IMR-90 (cell line): Measurements from ENCODE around the gene HS2ST1. TPM values are rescaled to one million over a fixed set of nuclear protein-coding genes. Genes with fewer than 3 reads are reported as not detected.

Experiments used
- ATAC-seq: fragments of 200-7000 bp; cut with Tn5 transposase; 2 replicates; pipeline ENCODE4 v1.9.1; 2020; ENCODE audit warnings: low read depth, mild to moderate bottlenecking, moderate library complexity
- BruUV-seq: library from RNA; stranded (reverse); fragments of 400-500 nt; replicated peaks from 2 replicates; lab custom pipeline; 2021; lab: Mats Ljungman, UMichigan
- CTCF ChIA-PET: fragments of 300-600 bp; formaldehyde crosslinking; extraction: SDS; loops from one replicate; lab custom pipeline; 2021; ENCODE audit warnings: antibody characterized with exemption; lab: Yijun Ruan, JAX
- POLR2A ChIA-PET: fragments of 300-600 bp; sonication (Branson Sonifier 250); formaldehyde crosslinking; loops from one replicate; lab custom pipeline; 2022; ENCODE audit warnings: antibody characterized with exemption; ENCODE audit not compliant: unreplicated experiment; lab: Charles Lee
- DNase-seq: peaks from one replicate; pipeline ENCODE4 v3.0.0; 2013
- H2AFZ ChIP-seq: replicated peaks from 2 replicates; pipeline ENCODE3; 2013; ENCODE audit warnings: low read length, mild to moderate bottlenecking; ENCODE audit not compliant: poor library complexity
- H2AK5ac ChIP-seq: 2 replicates; pipeline ENCODE4 v1.6.1; 2013; ENCODE audit warnings: low read depth, low read length, inconsistent platforms
- H2AK9ac ChIP-seq: replicated peaks from 2 replicates; pipeline ENCODE3; 2013; ENCODE audit warnings: mild to moderate bottlenecking, low read depth, low read length, moderate library complexity; ENCODE audit not compliant: poor library complexity
- H2BK120ac ChIP-seq: 2 replicates; pipeline ENCODE4 v1.6.1; 2013; ENCODE audit warnings: low read depth, low read length, inconsistent platforms
- H2BK15ac ChIP-seq: 3 replicates; pipeline ENCODE4 v1.6.1; 2013; ENCODE audit warnings: low read depth, low read length, inconsistent platforms
- H2BK20ac ChIP-seq: 2 replicates; pipeline ENCODE4 v1.6.1; 2013; ENCODE audit warnings: low read depth, mild to moderate bottlenecking, inconsistent platforms, low read length, moderate library complexity
- H2BK5ac ChIP-seq: 2 replicates; pipeline ENCODE4 v1.6.1; 2013; ENCODE audit warnings: mild to moderate bottlenecking, low read depth, low read length, inconsistent platforms; ENCODE audit not compliant: poor library complexity, severe bottlenecking
- H3K14ac ChIP-seq: replicated peaks from 2 replicates; pipeline ENCODE4 v1.6.1; 2013; ENCODE audit warnings: low read depth, low read length, inconsistent platforms
- H3K18ac ChIP-seq: 2 replicates; pipeline ENCODE4 v1.6.1; 2013; ENCODE audit warnings: low read depth, low read length, control low read depth
- H3K23ac ChIP-seq: 2 replicates; pipeline ENCODE4 v1.6.1; 2013; ENCODE audit warnings: low read depth, low read length, inconsistent platforms
- H3K27ac ChIP-seq: 2 replicates; pipeline ENCODE4 v1.5.1; 2013; ENCODE audit warnings: mild to moderate bottlenecking, control low read depth, low read length; ENCODE audit not compliant: insufficient read depth
- H3K27me3 ChIP-seq: 2 replicates; pipeline ENCODE4 v1.6.1; 2013; ENCODE audit warnings: low read length; ENCODE audit not compliant: control insufficient read depth, insufficient read depth
- H3K36me3 ChIP-seq: 2 replicates; pipeline ENCODE4 v1.6.1; 2013; ENCODE audit warnings: low read length, mixed read lengths; ENCODE audit not compliant: control insufficient read depth, insufficient read depth
- H3K4ac ChIP-seq: 2 replicates; pipeline ENCODE4 v1.6.1; 2013; ENCODE audit warnings: low read depth, low read length, inconsistent platforms
- H3K4me1 ChIP-seq: 2 replicates; pipeline ENCODE4 v1.6.1; 2013; ENCODE audit warnings: low read length, mixed read lengths; ENCODE audit not compliant: control insufficient read depth, insufficient read depth
- H3K4me2 ChIP-seq: 2 replicates; pipeline ENCODE4 v1.6.1; 2013; ENCODE audit warnings: low read depth, mild to moderate bottlenecking, control low read depth, low read length, moderate library complexity
- H3K4me3 ChIP-seq: 2 replicates; pipeline ENCODE4 v1.5.1; 2013; ENCODE audit warnings: low read depth, mild to moderate bottlenecking, control low read depth, low read length, moderate library complexity; ENCODE audit not compliant: insufficient read depth
- H3K56ac ChIP-seq: 2 replicates; pipeline ENCODE4 v1.6.1; 2013; ENCODE audit warnings: low read length, inconsistent platforms; ENCODE audit not compliant: insufficient read depth; ENCODE audit errors: extremely low read depth
- H3K79me1 ChIP-seq, 2 experiments: 2 replicates each; pipeline ENCODE4 v1.6.1; 2013; ENCODE audit warnings: low read length in 2 of 2, inconsistent platforms in 1 of 2, low read depth in 1 of 2
- H3K9ac ChIP-seq: 2 replicates; pipeline ENCODE4 v1.6.1; 2013; ENCODE audit warnings: low read depth, low read length, control low read depth
- H3K9me1 ChIP-seq: 2 replicates; pipeline ENCODE4 v1.6.1; 2013; ENCODE audit warnings: low read length, inconsistent platforms; ENCODE audit not compliant: insufficient read depth
- H3K9me3 ChIP-seq: 2 replicates; pipeline ENCODE4 v1.6.1; 2013; ENCODE audit warnings: low read length; ENCODE audit not compliant: control insufficient read depth, insufficient read depth
- H4K20me1 ChIP-seq: 2 replicates; pipeline ENCODE4 v1.6.1; 2013; ENCODE audit warnings: low read length, inconsistent platforms; ENCODE audit not compliant: insufficient read depth
- H4K5ac ChIP-seq: 2 replicates; pipeline ENCODE4 v1.6.1; 2013; ENCODE audit warnings: mild to moderate bottlenecking, low read depth, low read length, control low read depth
- H4K8ac ChIP-seq, 2 experiments: 2 replicates each; pipeline ENCODE4 v1.6.1; 2013; ENCODE audit warnings: low read depth in 2 of 2, low read length in 2 of 2, control low read depth in 1 of 2, inconsistent platforms in 1 of 2
- H4K91ac ChIP-seq: 2 replicates; pipeline ENCODE4 v1.6.1; 2013; ENCODE audit warnings: low read depth, low read length, inconsistent platforms; ENCODE audit not compliant: insufficient read depth
- BHLHE40 ChIP-seq: fragments of 150-350 bp; IDR thresholded peaks from 2 replicates; pipeline ENCODE4 v1.6.1; 2016; ENCODE audit warnings: mild to moderate bottlenecking, low read depth, low read length
- CEBPB ChIP-seq: IDR thresholded peaks from 2 replicates; pipeline ENCODE4 v1.6.1; 2012; ENCODE audit warnings: low read depth, low read length, improper control_type of control experiment
- CHD1 ChIP-seq: IDR thresholded peaks from 2 replicates; pipeline ENCODE4 v1.6.1; 2012; ENCODE audit warnings: low read depth, low read length, improper control_type of control experiment
- FOS ChIP-seq: fragments of 150-350 bp; IDR thresholded peaks from 2 replicates; pipeline ENCODE4 v1.6.1; 2016; ENCODE audit warnings: low read depth, low read length
- MAFK ChIP-seq: IDR thresholded peaks from 2 replicates; pipeline ENCODE4 v1.6.1; 2012; ENCODE audit warnings: low read depth, low read length, improper control_type of control experiment
- MAZ ChIP-seq: IDR thresholded peaks from 2 replicates; pipeline ENCODE4 v1.6.1; 2012; ENCODE audit warnings: low read depth, mild to moderate bottlenecking, low read length, improper control_type of control experiment, moderate library complexity, borderline replicate concordance
- MXI1 ChIP-seq: IDR thresholded peaks from 2 replicates; pipeline ENCODE4 v1.6.1; 2012; ENCODE audit warnings: low read depth, mild to moderate bottlenecking, low read length, moderate library complexity, borderline replicate concordance
- NFE2L2 ChIP-seq: fragments of 150-350 bp; IDR thresholded peaks from 2 replicates; pipeline ENCODE4 v1.6.1; 2016; ENCODE audit warnings: low read depth, mild to moderate bottlenecking, low read length
- POLR2A ChIP-seq: IDR thresholded peaks from 2 replicates; pipeline ENCODE4 v1.6.1; 2012; ENCODE audit warnings: mild to moderate bottlenecking, low read depth, low read length
- RAD21 ChIP-seq: IDR thresholded peaks from 2 replicates; pipeline ENCODE4 v1.6.1; 2012; ENCODE audit warnings: low read length, improper control_type of control experiment
- RCOR1 ChIP-seq: IDR thresholded peaks from 2 replicates; pipeline ENCODE4 v1.6.1; 2012; ENCODE audit warnings: mild to moderate bottlenecking, low read length, improper control_type of control experiment; ENCODE audit not compliant: insufficient replicate concordance
- RFX5 ChIP-seq: IDR thresholded peaks from 2 replicates; pipeline ENCODE4 v1.8.0; 2012; ENCODE audit warnings: low read depth, mild to moderate bottlenecking, low read length, moderate library complexity
- SMC3 ChIP-seq: fragments of 150-350 bp; IDR thresholded peaks from 2 replicates; pipeline ENCODE4 v1.6.1; 2016; ENCODE audit warnings: low read depth, mild to moderate bottlenecking, antibody characterized with exemption, low read length, moderate library complexity
- WGBS, 2 experiments: methylation state at CpG; one replicate each; pipeline versions ENCODE4 v1.1.5 to v1.1.7; 2013; ENCODE audit warnings: missing lambda C conversion rate in 2 of 2; ENCODE audit not compliant: insufficient read length in 1 of 2; ENCODE audit errors: extremely low coverage in 2 of 2; 5-methylcytosine and 5-hydroxymethylcytosine counted together
- dilution Hi-C: fragments of 300-500 bp; cut with HindIII; formaldehyde crosslinking; loops from one replicate; pipeline ENCODE4 v1.14.3; 2018; ENCODE audit warnings: low sequenced_read_pairs; ENCODE audit not compliant: unreplicated experiment
- in situ Hi-C: fragments of 300-500 bp; cut with MboI; formaldehyde crosslinking; loops from 3 replicates; pipeline ENCODE4 v1.14.3; 2019; ENCODE audit warnings: low sequenced_read_pairs, inconsistent platforms, mixed read lengths
- intact Hi-C: fragments of 100-400 bp; cut with micrococcal nuclease; formaldehyde crosslinking; loops from 2 replicates; pipeline ENCODE4 v1.10.0; 2022
- polyA plus RNA-seq, 3 experiments: library from polyadenylated mRNA; depleted of rRNA; stranded (reverse); fragments of >200 nt; gene quantifications; 2 replicates each; pipeline ENCODE4 v1.2.3, GENCODE V29; 2012; ENCODE audit warnings: low replicate concordance in 1 of 3
- total RNA-seq: library from RNA; depleted of rRNA; stranded (reverse); fragments of >200 nt; gene quantifications from 2 replicates; pipeline ENCODE4 v1.2.3, GENCODE V29; 2012
- TF ChIP-seq, protein P1 (sequence below): conservative IDR thresholded peaks from 2 replicates; pipeline ENCODE4 v1.5.1; 2012; ENCODE audit warnings: mild to moderate bottlenecking, low read depth, low read length, improper control_type of control experiment
- TF ChIP-seq, protein P2 (sequence below): fragments of 150-350 bp; IDR thresholded peaks from 2 replicates; pipeline ENCODE4 v1.6.1; 2017; ENCODE audit warnings: mild to moderate bottlenecking, antibody characterized with exemption, low read length, low read depth

Gene HS2ST1
- total and polyA plus RNA-seq, 2 of the 4 experiments (the other 2 are of a cell fraction), result 7.8 to 13.1 TPM

DNA sequence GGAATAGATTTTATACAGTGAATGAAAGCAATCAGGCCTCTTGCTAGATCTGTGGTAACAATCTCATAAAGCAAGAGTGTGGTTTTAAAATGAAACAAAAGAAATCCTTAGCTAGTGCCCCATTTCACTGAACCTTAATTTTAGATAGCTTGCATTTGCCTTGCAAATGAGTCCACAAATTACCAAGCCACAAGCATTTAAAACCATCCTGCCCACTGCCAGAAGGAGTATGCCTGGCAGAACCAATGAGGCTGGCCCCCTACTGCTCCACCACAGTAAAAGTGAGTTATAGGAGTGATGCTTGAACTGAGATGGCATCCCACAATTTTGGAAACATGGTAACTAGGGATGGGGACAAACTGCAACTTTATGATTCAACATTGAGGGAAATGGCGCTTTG, 207.8 kb downstream of the HS2ST1 start:
- Histone ChIP-seq H2BK120ac (peak overlapping the region; percentile 61), H3K79me1 (no peaks in the 10 kb centered on the region), H4K5ac (peak overlapping the region; percentile 10; the same call in 1 of the 2 replicates), H3K56ac (no peak overlapping the region), H3K4me2 (no peak overlapping the region), H3K9me1 (no peaks in the 10 kb centered on the region; the same call in 1 of the 2 replicates), H3K27ac (peak overlapping the region; percentile 40; the same call in 1 of the 2 replicates), H2BK20ac (0 out of 2 replicates have a peak overlapping the region, but pooled peaks have one; percentile 27), H3K36me3 (no peaks in the 10 kb centered on the region), H2BK15ac (no peak overlapping the region), H3K4me3 (no peak overlapping the region), H3K14ac (peak overlapping the region; percentile 65; the same call in 1 of the 2 replicates), H3K9ac (no peak overlapping the region), H2AK9ac (no peak overlapping the region), H3K4me1 (peaks cover 8% of the 10 kb centered on the region), H4K91ac (no peak overlapping the region), H4K8ac (peak overlapping the region in 1 of 2 experiments; percentile 35; a peak in 1 of 4 replicates), H4K20me1 (no peaks in the 10 kb centered on the region), H3K27me3 (no peaks in the 10 kb centered on the region), H3K23ac (no peak overlapping the region), H2AFZ (no peak overlapping the region), H3K4ac (no peak overlapping the region; the same call in 1 of the 2 replicates), H3K9me3 (no peaks in the 10 kb centered on the region), H2AK5ac (no peak overlapping the region), H3K18ac (no peak overlapping the region; the same call in 1 of the 2 replicates), H2BK5ac (no peak overlapping the region)
- no CpG with 5 or more reads among the region's 1 CpG for WGBS, 2 experiments
- DNase-seq (no peak), ATAC-seq (no peak)
- no peak for TF ChIP-seq MAFK
- TF ChIP-seq CEBPB, result no peak
- TF ChIP-seq RCOR1, result no peak
- TF ChIP-seq, protein P1, sequence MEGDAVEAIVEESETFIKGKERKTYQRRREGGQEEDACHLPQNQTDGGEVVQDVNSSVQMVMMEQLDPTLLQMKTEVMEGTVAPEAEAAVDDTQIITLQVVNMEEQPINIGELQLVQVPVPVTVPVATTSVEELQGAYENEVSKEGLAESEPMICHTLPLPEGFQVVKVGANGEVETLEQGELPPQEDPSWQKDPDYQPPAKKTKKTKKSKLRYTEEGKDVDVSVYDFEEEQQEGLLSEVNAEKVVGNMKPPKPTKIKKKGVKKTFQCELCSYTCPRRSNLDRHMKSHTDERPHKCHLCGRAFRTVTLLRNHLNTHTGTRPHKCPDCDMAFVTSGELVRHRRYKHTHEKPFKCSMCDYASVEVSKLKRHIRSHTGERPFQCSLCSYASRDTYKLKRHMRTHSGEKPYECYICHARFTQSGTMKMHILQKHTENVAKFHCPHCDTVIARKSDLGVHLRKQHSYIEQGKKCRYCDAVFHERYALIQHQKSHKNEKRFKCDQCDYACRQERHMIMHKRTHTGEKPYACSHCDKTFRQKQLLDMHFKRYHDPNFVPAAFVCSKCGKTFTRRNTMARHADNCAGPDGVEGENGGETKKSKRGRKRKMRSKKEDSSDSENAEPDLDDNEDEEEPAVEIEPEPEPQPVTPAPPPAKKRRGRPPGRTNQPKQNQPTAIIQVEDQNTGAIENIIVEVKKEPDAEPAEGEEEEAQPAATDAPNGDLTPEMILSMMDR, result no peak
- TF ChIP-seq RAD21, result no peak
- TF ChIP-seq MXI1, result no peak
- no peak for TF ChIP-seq SMC3
- no peak for TF ChIP-seq BHLHE40
- TF ChIP-seq FOS, result no peak
- TF ChIP-seq CHD1, result no peak
- TF ChIP-seq NFE2L2, result no peak
- TF ChIP-seq, protein P2, sequence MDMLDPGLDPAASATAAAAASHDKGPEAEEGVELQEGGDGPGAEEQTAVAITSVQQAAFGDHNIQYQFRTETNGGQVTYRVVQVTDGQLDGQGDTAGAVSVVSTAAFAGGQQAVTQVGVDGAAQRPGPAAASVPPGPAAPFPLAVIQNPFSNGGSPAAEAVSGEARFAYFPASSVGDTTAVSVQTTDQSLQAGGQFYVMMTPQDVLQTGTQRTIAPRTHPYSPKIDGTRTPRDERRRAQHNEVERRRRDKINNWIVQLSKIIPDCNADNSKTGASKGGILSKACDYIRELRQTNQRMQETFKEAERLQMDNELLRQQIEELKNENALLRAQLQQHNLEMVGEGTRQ, result no peak
- no peak for TF ChIP-seq POLR2A
- no peak for TF ChIP-seq MAZ
- no peak for TF ChIP-seq RFX5
- no TSS peak for BruUV-seq
- ChIA-PET CTCF (interaction anchor here (1.2 to 1.5 kb wide), 4 partner anchors 9 to 39 kb away, joined by 3 to 5 read pairs (median 4); no protein-coding TSS in a partner anchor), POLR2A (no interaction called here)
- in situ Hi-C loops (no loop called here), intact Hi-C loops (loop anchor here (5.0 kb wide), 1 partner anchor 1575 kb away; no protein-coding TSS in a partner anchor), dilution Hi-C loops (no loop called here)
